ENCODE results near the gene CCDC91.

DNA sequence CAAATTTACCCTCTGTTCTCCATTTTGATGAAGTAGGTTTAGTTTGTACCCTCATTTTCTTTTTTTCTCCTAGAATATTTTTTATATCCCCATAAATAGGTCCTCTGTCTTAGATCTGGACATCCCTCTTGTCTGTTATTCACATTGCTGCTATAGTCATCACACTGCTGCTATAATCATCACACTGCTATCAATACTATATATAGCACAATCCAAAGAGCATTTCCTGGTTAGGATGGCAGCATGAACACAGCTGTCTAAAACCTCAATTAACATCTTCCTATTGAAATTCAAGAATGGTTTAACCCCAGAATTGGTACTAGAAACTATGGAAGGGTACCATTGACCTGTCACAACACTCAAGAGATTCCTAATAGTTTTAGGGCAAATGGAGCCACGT is 27.6 kb upstream of the CCDC91 start:
- TF ChIP-seq EZH2 (IDR thresholded peaks at IDR 0.05; ENCODE audit: low read length) (no peak), CTCF (optimal IDR thresholded peaks at IDR 0.05 in 1 of 3, IDR thresholded peaks at IDR 0.05 in 1 of 3, conservative IDR thresholded peaks at IDR 0.05 in 1 of 3; ENCODE audit: extremely low read depth in 1 of 3, insufficient read depth in 2 of 3, low read length in 3 of 3) (no peak)
